NOMO-1 treated with DMSO at 0.1 percent for 48 hours (cell line): ENCODE measurements around the gene ZNG1B.
"Not testable (repeated sequence)": the region's sequence is repeated elsewhere in the genome, so short reads cannot be mapped to it uniquely, and the experiment has no call there.

Source experiments
- DNase-seq: peaks from one replicate; lab custom pipeline; 2025; ENCODE audit not compliant: unreplicated experiment; lab: John Stamatoyannopoulos, UW

Gene ZNG1B

GRCh38 chr2:113542529-113542928 is 105.0 kb downstream of the ZNG1B start:
- DNase-seq, result not testable (repeated sequence)
